ENCODE results near the gene CIAO2B.
A peak's percentile ranks its signal among the peaks of the same experiment; 100 is the strongest.
"Not testable (repeated sequence)": the region's sequence is repeated elsewhere in the genome, so short reads cannot be mapped to it uniquely, and the experiment has no call there.

CIAO2B gene

GRCh38 chr16:66936889-66937554 is 2.8 kb upstream of the CIAO2B start:
- DNase-seq: no peak

- DNase-seq: no peak
Observed at GRCh38 chr16:66936462-66936861, 2.3 kb upstream of the CIAO2B start.

- DNase-seq: no peak
Observed at GRCh38 chr16:66935314-66936011, 1.3 kb upstream of the CIAO2B start, which contains the start of gene CES2. CES2 (plus strand) TSS chr16:66935516; CDS start chr16:66935636, 120 bp downstream.

- DNase-seq: not testable (repeated sequence)
Observed at GRCh38 chr16:66934839-66935313, 674 bp upstream of the CIAO2B start.

GRCh38 chr16:66933776-66934137 is 445 bp downstream of the CIAO2B start:
- no peak for DNase-seq

GRCh38 chr16:66932076-66932475 is 2.1 kb downstream of the CIAO2B start:
- DNase-seq: no peak

GRCh38 chr16:66931665-66932064 is 2.5 kb downstream of the CIAO2B start:
- no peak for DNase-seq

- DNase-seq: no peak
Observed at GRCh38 chr16:66930189-66930588, 4.0 kb downstream of the CIAO2B start.

- DNase-seq: no peak
Observed at GRCh38 chr16:66928702-66929388, 5.4 kb downstream of the CIAO2B start.

- DNase-seq: no peak
Observed at GRCh38 chr16:66927918-66928649, 6.1 kb downstream of the CIAO2B start.

GRCh38 chr16:66926961-66927436 is 7.2 kb downstream of the CIAO2B start:
- no peak for DNase-seq

- no peak for DNase-seq
Observed at GRCh38 chr16:66926171-66926947, 7.8 kb downstream of the CIAO2B start.

GRCh38 chr16:66925322-66925840 is 8.8 kb downstream of the CIAO2B start, which contains the start of gene RRAD:
RRAD (minus strand) TSS chr16:66925535; CDS start chr16:66925179, 356 bp downstream.
- DNase-seq: peak in 1 of 2 donors; percentile 35

GRCh38 chr16:66924527-66925321 is 9.5 kb downstream of the CIAO2B start:
- no peak for DNase-seq

GRCh38 chr16:66923866-66924265 is 10.3 kb downstream of the CIAO2B start:
- no peak for DNase-seq

- DNase-seq: no peak
Observed at GRCh38 chr16:66923247-66923731, 10.9 kb downstream of the CIAO2B start.

- no peak for DNase-seq
Observed at GRCh38 chr16:66921729-66922450, 12.3 kb downstream of the CIAO2B start.

GRCh38 chr16:66920924-66921680 is 13.1 kb downstream of the CIAO2B start:
- DNase-seq: no peak

- no peak for DNase-seq
Observed at GRCh38 chr16:66920299-66920590, 14.0 kb downstream of the CIAO2B start.
